Ovary (tissue), 3 donors: ENCODE results near the gene SH3GL2.

Source experiments
- EP300 ChIP-seq: sonication (generic); formaldehyde crosslinking; IDR thresholded peaks from one replicate; pipeline ENCODE4 v1.6.1; 2017; ENCODE audit warnings: antibody characterized with exemption
- POLR2A ChIP-seq: fragments of 450-650 bp; IDR thresholded peaks from one replicate; pipeline ENCODE4 v1.6.1; 2017; ENCODE audit warnings: antibody characterized with exemption, mild to moderate bottlenecking, moderate library complexity
- TF ChIP-seq, protein P1 (sequence below), 3 donors: fragments of 450-650 bp in 2 of 3; fragments of 200-600 bp in 1 of 3; IDR thresholded peaks; one replicate each; pipeline versions ENCODE4 v1.5.1 to v1.8.0; 2016 to 2022; ENCODE audit warnings: antibody characterized with exemption in 3 of 3, mild to moderate bottlenecking in 1 of 3
- donor health status: DM: no; HTN: no; CAD: no.

DNA sequence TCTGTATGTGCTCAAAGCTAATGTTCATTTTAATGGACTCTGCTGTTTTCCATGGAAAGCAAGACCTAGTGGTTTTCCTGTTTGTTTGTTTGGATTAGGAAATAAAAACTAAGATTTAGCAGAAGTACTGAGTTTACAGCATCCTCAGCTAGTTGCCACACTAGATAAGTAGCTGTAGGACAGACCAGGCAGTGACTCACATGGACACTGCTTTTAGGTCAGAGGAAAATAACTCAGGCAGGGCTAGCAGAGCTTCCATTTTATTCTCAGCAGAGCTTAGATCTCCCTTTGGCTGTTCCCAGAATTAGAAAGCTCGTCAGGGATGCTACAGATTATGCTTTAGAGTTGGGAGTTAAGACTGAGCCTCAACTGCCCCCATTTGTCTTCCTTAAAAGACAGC is 204.4 kb downstream of the SH3GL2 start:
- TF ChIP-seq, protein P1, sequence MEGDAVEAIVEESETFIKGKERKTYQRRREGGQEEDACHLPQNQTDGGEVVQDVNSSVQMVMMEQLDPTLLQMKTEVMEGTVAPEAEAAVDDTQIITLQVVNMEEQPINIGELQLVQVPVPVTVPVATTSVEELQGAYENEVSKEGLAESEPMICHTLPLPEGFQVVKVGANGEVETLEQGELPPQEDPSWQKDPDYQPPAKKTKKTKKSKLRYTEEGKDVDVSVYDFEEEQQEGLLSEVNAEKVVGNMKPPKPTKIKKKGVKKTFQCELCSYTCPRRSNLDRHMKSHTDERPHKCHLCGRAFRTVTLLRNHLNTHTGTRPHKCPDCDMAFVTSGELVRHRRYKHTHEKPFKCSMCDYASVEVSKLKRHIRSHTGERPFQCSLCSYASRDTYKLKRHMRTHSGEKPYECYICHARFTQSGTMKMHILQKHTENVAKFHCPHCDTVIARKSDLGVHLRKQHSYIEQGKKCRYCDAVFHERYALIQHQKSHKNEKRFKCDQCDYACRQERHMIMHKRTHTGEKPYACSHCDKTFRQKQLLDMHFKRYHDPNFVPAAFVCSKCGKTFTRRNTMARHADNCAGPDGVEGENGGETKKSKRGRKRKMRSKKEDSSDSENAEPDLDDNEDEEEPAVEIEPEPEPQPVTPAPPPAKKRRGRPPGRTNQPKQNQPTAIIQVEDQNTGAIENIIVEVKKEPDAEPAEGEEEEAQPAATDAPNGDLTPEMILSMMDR (IDR thresholded peaks at IDR 0.05), result no peak
- TF ChIP-seq POLR2A (no peak), EP300 (no peak)
